ENCODE data around the gene APOBEC2. TPM values are rescaled to one million over a fixed set of nuclear protein-coding genes. Genes with fewer than 3 reads are reported as not detected.

The APOBEC2 gene
- total and polyA plus RNA-seq, 8 donors, result 0.29 to 1.3 (median 0.75) TPM; not detected in 1

GRCh38 chr6:41058783-41059181 lies 5.8 kb downstream of the APOBEC2 start:
- no peaks in the 10 kb centered on the region for H3K4me1 ChIP-seq
- intact Hi-C loops (cut with DNase I), result no loop called here
- H3K4me3 ChIP-seq, result no peak overlapping the region
- no peak overlapping the region for H3K27ac ChIP-seq
- H3K36me3 ChIP-seq, result peaks cover 0 to 12% of the 10 kb centered on the region in 2 donors
- no peak for TF ChIP-seq CTCF (IDR thresholded peaks at IDR 0.05)
- no peaks in the 10 kb centered on the region for H3K9me3 ChIP-seq
- DNase-seq (no peak), ATAC-seq (no peak)
- H3K27me3 ChIP-seq, result no peaks in the 10 kb centered on the region

- no peak overlapping the region for H3K27ac ChIP-seq
- H3K4me3 ChIP-seq, result no peak overlapping the region
- no peak for TF ChIP-seq CTCF (IDR thresholded peaks at IDR 0.05)
- intact Hi-C loops (cut with DNase I), result no loop called here
- H3K4me1 ChIP-seq, result no peaks in the 10 kb centered on the region
- DNase-seq (no peak), ATAC-seq (no peak)
- no peaks in the 10 kb centered on the region for H3K9me3 ChIP-seq
- no peaks in the 10 kb centered on the region for H3K27me3 ChIP-seq
- peaks cover 0 to 19% of the 10 kb centered on the region in 2 donors for H3K36me3 ChIP-seq
Observed at GRCh38 chr6:41059556-41059955, 6.6 kb downstream of the APOBEC2 start.

GRCh38 chr6:41061196-41061726 lies 8.3 kb downstream of the APOBEC2 start:
- H3K36me3 ChIP-seq, result peaks cover 0 to 35% of the 10 kb centered on the region in 2 donors
- TF ChIP-seq CTCF (IDR thresholded peaks at IDR 0.05), result no peak
- no peaks in the 10 kb centered on the region for H3K27me3 ChIP-seq
- intact Hi-C loops (cut with DNase I), result no loop called here
- DNase-seq (no peak), ATAC-seq (peak; percentile 46)
- H3K27ac ChIP-seq, result no peak overlapping the region
- no peaks in the 10 kb centered on the region for H3K9me3 ChIP-seq
- H3K4me3 ChIP-seq, result no peak overlapping the region
- H3K4me1 ChIP-seq, result no peaks in the 10 kb centered on the region

DNA sequence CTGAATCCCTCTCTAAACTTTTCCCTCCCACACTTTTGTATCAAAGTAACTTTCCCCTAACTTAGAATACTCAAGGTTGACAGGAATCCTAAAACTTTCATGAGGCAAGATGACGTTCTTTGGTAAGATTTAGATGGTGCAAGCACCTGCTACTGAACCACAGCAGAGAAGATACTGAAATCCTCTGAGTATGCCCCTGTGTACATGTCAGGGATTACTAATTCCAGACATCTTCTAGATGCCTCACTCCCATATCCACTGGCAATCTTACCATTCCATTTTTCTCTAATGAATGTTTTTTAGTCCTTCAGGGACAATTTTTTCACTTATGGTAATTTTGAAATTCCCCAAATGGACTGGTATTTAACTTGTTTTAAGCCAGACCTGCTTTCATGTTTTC lies 9.1 kb downstream of the APOBEC2 start:
- no peak overlapping the region for H3K27ac ChIP-seq
- H3K9me3 ChIP-seq, result no peaks in the 10 kb centered on the region
- no peak overlapping the region for H3K4me3 ChIP-seq
- ATAC-seq (no peak), DNase-seq (no peak)
- no peaks in the 10 kb centered on the region for H3K27me3 ChIP-seq
- H3K4me1 ChIP-seq, result peaks cover 0 to 7% of the 10 kb centered on the region in 2 donors
- TF ChIP-seq CTCF (IDR thresholded peaks at IDR 0.05), result no peak
- intact Hi-C loops (cut with DNase I), result no loop called here
- H3K36me3 ChIP-seq, result peaks cover 0 to 37% of the 10 kb centered on the region in 2 donors

DNA sequence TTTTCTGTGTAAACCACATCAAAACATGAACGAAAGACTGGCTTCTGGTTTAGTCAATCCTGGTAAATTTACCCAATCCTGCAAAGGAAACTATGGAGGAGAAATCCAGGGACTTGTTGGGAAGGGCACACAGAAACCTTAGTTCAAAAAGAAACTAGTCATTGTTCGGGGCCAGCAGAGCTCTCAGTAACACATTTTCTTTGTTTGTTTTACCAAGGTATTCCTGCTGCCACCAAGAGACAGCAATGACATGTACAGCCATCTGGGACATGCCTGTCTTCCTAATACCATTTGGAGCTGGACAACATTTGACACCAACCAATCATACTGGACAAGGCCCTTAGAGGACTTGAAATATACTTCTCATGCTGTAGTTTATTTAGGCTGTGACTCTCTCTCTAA lies 10.9 kb downstream of the APOBEC2 start:
- DNase-seq (no peak), ATAC-seq (no peak)
- H3K27ac ChIP-seq, result no peak overlapping the region
- no peaks in the 10 kb centered on the region for H3K9me3 ChIP-seq
- peaks cover 0 to 37% of the 10 kb centered on the region in 2 donors for H3K36me3 ChIP-seq
- no peak overlapping the region for H3K4me3 ChIP-seq
- no peak for TF ChIP-seq CTCF (IDR thresholded peaks at IDR 0.05)
- intact Hi-C loops (cut with DNase I), result no loop called here
- H3K27me3 ChIP-seq, result no peaks in the 10 kb centered on the region
- peaks cover 0 to 7% of the 10 kb centered on the region in 2 donors for H3K4me1 ChIP-seq
